GM12878 (cell line): ENCODE data around the gene PSMD1. TPM values are rescaled to one million over a fixed set of nuclear protein-coding genes. Genes with fewer than 3 reads are reported as not detected.

Experiments
- ATAC-seq: fragments of 200-7000 bp; cut with Tn5 transposase; 3 replicates; pipeline ENCODE4 v1.9.1; 2020; ENCODE audit warnings: mild to moderate bottlenecking, moderate library complexity
- BruUV-seq: library from RNA; stranded (reverse); fragments of 400-500 nt; replicated peaks from 2 replicates; lab custom pipeline; 2021; lab: Mats Ljungman, UMichigan
- CTCF ChIA-PET: fragments of 300-600 bp; sonication (Branson Sonifier 250); formaldehyde crosslinking; extraction: SDS; loops from one replicate; lab custom pipeline; 2021; ENCODE audit warnings: inconsistent platforms; lab: Yijun Ruan, JAX
- POLR2A ChIA-PET: fragments of 350-600 bp; formaldehyde crosslinking; extraction: SDS; loops from one replicate; lab custom pipeline; 2021; ENCODE audit warnings: inconsistent platforms; lab: Charles Lee
- RAD21 ChIA-PET: fragments of 300-600 bp; sonication (Branson Sonifier 250); formaldehyde crosslinking; loops from one replicate; lab custom pipeline; 2023; ENCODE audit warnings: antibody characterized with exemption; ENCODE audit not compliant: unreplicated experiment; lab: Charles Lee
- SMC1A ChIA-PET: fragments of 300-600 bp; sonication (Branson Sonifier 250); formaldehyde crosslinking; loops from one replicate; lab custom pipeline; 2023; ENCODE audit not compliant: unreplicated experiment, uncharacterized antibody; lab: Charles Lee
- DNase-seq: peaks from one replicate; pipeline ENCODE4 v3.0.0-alpha.2; 2011; ENCODE audit warnings: low read depth, low spot score
- FAIRE-seq: peaks from 3 replicates; lab custom pipeline; 2011; peaks lifted over from hg19 to GRCh38; lab: Jason Lieb, UNC
- H2AFZ ChIP-seq: 2 replicates; pipeline ENCODE4 v1.6.0; 2011; ENCODE audit warnings: low read depth, low read length, control low read depth; ENCODE audit not compliant: control insufficient read depth
- H3K27ac ChIP-seq: 2 replicates; pipeline ENCODE4 v1.5.1; 2011; ENCODE audit warnings: control low read depth; ENCODE audit not compliant: control insufficient read depth, insufficient read depth
- H3K27me3 ChIP-seq, 2 experiments: replicated peaks in 1 of 2; 2 replicates each; pipeline versions ENCODE4 v1.6.0 to v1.6.1; 2011; ENCODE audit warnings: low read length in 1 of 2; ENCODE audit not compliant: control insufficient read depth in 2 of 2, insufficient read depth in 2 of 2
- H3K36me3 ChIP-seq, 2 experiments: 2 replicates each; pipeline ENCODE4 v1.5.1; 2011; ENCODE audit warnings: low read length in 1 of 2; ENCODE audit not compliant: control insufficient read depth in 2 of 2, insufficient read depth in 2 of 2
- H3K4me1 ChIP-seq: 2 replicates; pipeline ENCODE4 v1.6.1; 2011; ENCODE audit warnings: mild to moderate bottlenecking, low read length, moderate library complexity, mixed read lengths; ENCODE audit not compliant: control insufficient read depth, insufficient read depth
- H3K4me2 ChIP-seq: 2 replicates; pipeline ENCODE4 v1.6.0; 2011; ENCODE audit warnings: control low read depth; ENCODE audit not compliant: control insufficient read depth, insufficient read depth
- H3K4me3 ChIP-seq: fragments of 200-600 bp; sonication (generic); 2 replicates; pipeline ENCODE4 v1.5.1; 2016
- H3K79me2 ChIP-seq: 2 replicates; pipeline ENCODE4 v1.6.0; 2011; ENCODE audit warnings: low read length; ENCODE audit not compliant: control insufficient read depth, insufficient read depth
- H3K9ac ChIP-seq: 2 replicates; pipeline ENCODE4 v1.8.0; 2011; ENCODE audit warnings: low read length, control low read depth, mixed read lengths; ENCODE audit not compliant: control insufficient read depth, insufficient read depth
- H3K9me3 ChIP-seq: replicated peaks from 3 replicates; pipeline ENCODE4 v1.5.1; 2011; ENCODE audit warnings: mild to moderate bottlenecking, low read length; ENCODE audit not compliant: control insufficient read depth, insufficient read depth
- H4K20me1 ChIP-seq: 2 replicates; pipeline ENCODE4 v1.6.0; 2011; ENCODE audit not compliant: control insufficient read depth, insufficient read depth
- CHD4 ChIP-seq: fragments of 200-600 bp; sonication (generic); IDR thresholded peaks from 2 replicates; pipeline ENCODE4 v1.6.1; 2016; ENCODE audit warnings: mild to moderate bottlenecking
- ETV6 ChIP-seq, 2 experiments: fragments of 450-650 bp in 1 of 2; IDR thresholded peaks in 1 of 2; conservative IDR thresholded peaks in 1 of 2; 2 replicates each; pipeline ENCODE4 v1.6.1; 2014; ENCODE audit warnings: antibody characterized with exemption in 1 of 2, borderline replicate concordance in 1 of 2, low read depth in 1 of 2, mild to moderate bottlenecking in 1 of 2, moderate library complexity in 1 of 2
- GABPA ChIP-seq: IDR thresholded peaks from 2 replicates; pipeline ENCODE4 v1.6.1; 2014; ENCODE audit warnings: antibody characterized with exemption, low read depth, mild to moderate bottlenecking, inconsistent platforms
- IKZF1 ChIP-seq: fragments of 450-650 bp; conservative IDR thresholded peaks from 2 replicates; pipeline ENCODE4 v1.6.1; 2017; ENCODE audit warnings: antibody characterized with exemption, mild to moderate bottlenecking
- POLR2AphosphoS2 ChIP-seq: IDR thresholded peaks from 2 replicates; pipeline ENCODE4 v1.6.1; 2011; ENCODE audit warnings: low read depth, mild to moderate bottlenecking, low read length, improper control_type of control experiment, moderate library complexity
- POU2F2 ChIP-seq: IDR thresholded peaks from 3 replicates; pipeline ENCODE4 v1.6.1; 2011; ENCODE audit warnings: low read depth, mild to moderate bottlenecking, low read length, borderline replicate concordance
- RAD51 ChIP-seq: fragments of 450-650 bp; IDR thresholded peaks from 2 replicates; pipeline ENCODE4 v1.6.1; 2016; ENCODE audit warnings: moderate library complexity, mild to moderate bottlenecking, inconsistent platforms
- TCF7 ChIP-seq: IDR thresholded peaks from 2 replicates; pipeline ENCODE4 v1.6.1; 2014; ENCODE audit warnings: antibody characterized with exemption, borderline replicate concordance
- YBX1 ChIP-seq: fragments of 450-650 bp; IDR thresholded peaks from 2 replicates; pipeline ENCODE4 v1.6.1; 2016; ENCODE audit warnings: antibody characterized with exemption
- WGBS: methylation state at CpG from one replicate; pipeline ENCODE4 v1.1.6; 2016; ENCODE audit warnings: low lambda C conversion rate; ENCODE audit not compliant: insufficient replicate concordance, insufficient coverage; ENCODE audit errors: missing lambda C conversion rate; 5-methylcytosine and 5-hydroxymethylcytosine counted together
- in situ Hi-C: fragments of 300-500 bp; cut with MboI; formaldehyde crosslinking; loops from 9 replicates; pipeline ENCODE4 v1.14.3; 2018; ENCODE audit warnings: mixed read lengths
- intact Hi-C: fragments of 100-400 bp; cut with micrococcal nuclease; formaldehyde crosslinking; loops from one replicate; pipeline ENCODE4 v1.14.2; 2022; ENCODE audit not compliant: unreplicated experiment
- polyA plus RNA-seq, 11 experiments: library from polyadenylated mRNA; depleted of rRNA in 4 of 11; unstranded in 6 of 11; stranded (reverse) in 5 of 11; fragments of >200 nt; fragmentation: Nextera tagmentation in 4 of 11; fragmentation: Illumina TruSeq in 1 of 11; extraction: Ambion mirVana in 4 of 11; extraction: Trizol in 1 of 11; gene quantifications; 1 replicate in 1 of 11; 2 replicates in 10 of 11; pipeline versions ENCODE4 v1.2.1 to v1.2.3, GENCODE V29; 2011 to 2016; ENCODE audit warnings: inconsistent platforms in 2 of 11, missing spikeins in 2 of 11, low read depth in 1 of 11
- total RNA-seq, 4 experiments: library from RNA; depleted of rRNA in 3 of 4; stranded (reverse); fragments of >200 nt in 3 of 4; fragmentation: Illumina TruSeq in 1 of 4; extraction: Trizol in 1 of 4; gene quantifications; 2 replicates each; pipeline versions ENCODE4 v1.2.1 to v1.2.3, GENCODE V29; 2013 to 2021
- TF ChIP-seq, protein P1 (sequence below): fragments of 450-650 bp; IDR thresholded peaks from 2 replicates; pipeline ENCODE4 v1.6.1; 2017; ENCODE audit warnings: mild to moderate bottlenecking, low read depth, inconsistent platforms; ENCODE audit not compliant: poor library complexity, severe bottlenecking

Gene PSMD1
- total and polyA plus RNA-seq, 10 of the 15 experiments (the other 5 are each of a cell fraction or from before 2014, with no cell fraction given): 87.4 to 220 (median 139) TPM

- ATAC-seq: no peak
Observed at GRCh38 chr2:231068525-231069222, 12.0 kb downstream of the PSMD1 start.

More at GRCh38 chr2:231068525-231069222, 12.0 kb downstream of the PSMD1 start:
- H3K36me3 ChIP-seq: peaks cover 3 to 32% of the 10 kb centered on the region in 2 experiments; a peak in 3 of 4 replicates
- TF ChIP-seq POU2F2 (no peak), GABPA (no peak), TCF7 (no peak), RAD51 (no peak), YBX1 (no peak), ETV6 (conservative IDR thresholded peaks at IDR 0.05 in 1 of 2, IDR thresholded peaks at IDR 0.05 in 1 of 2; ENCODE audit: borderline replicate concordance in 1 of 2, low read depth in 1 of 2) (no peak), CHD4 (no peak), IKZF1 (no peak), POLR2AphosphoS2 (no peak)
- TF ChIP-seq, protein P1, sequence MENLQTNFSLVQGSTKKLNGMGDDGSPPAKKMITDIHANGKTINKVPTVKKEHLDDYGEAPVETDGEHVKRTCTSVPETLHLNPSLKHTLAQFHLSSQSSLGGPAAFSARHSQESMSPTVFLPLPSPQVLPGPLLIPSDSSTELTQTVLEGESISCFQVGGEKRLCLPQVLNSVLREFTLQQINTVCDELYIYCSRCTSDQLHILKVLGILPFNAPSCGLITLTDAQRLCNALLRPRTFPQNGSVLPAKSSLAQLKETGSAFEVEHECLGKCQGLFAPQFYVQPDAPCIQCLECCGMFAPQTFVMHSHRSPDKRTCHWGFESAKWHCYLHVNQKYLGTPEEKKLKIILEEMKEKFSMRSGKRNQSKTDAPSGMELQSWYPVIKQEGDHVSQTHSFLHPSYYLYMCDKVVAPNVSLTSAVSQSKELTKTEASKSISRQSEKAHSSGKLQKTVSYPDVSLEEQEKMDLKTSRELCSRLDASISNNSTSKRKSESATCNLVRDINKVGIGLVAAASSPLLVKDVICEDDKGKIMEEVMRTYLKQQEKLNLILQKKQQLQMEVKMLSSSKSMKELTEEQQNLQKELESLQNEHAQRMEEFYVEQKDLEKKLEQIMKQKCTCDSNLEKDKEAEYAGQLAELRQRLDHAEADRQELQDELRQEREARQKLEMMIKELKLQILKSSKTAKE: no peak
- H2AFZ ChIP-seq: no peak overlapping the region
- H3K9me3 ChIP-seq: no peaks in the 10 kb centered on the region
- no peak for FAIRE-seq
- 90% methylated on average over 5 of the region's 5 CpGs for WGBS
- no peaks in the 10 kb centered on the region for H3K79me2 ChIP-seq
- RAD21 ChIA-PET: no interaction called here
- H3K4me1 ChIP-seq: no peaks in the 10 kb centered on the region
- no peaks in the 10 kb centered on the region for H3K27me3 ChIP-seq
- no peak overlapping the region for H3K9ac ChIP-seq
- H4K20me1 ChIP-seq: no peaks in the 10 kb centered on the region
- no peak overlapping the region for H3K27ac ChIP-seq
- POLR2A ChIA-PET: no interaction called here
- in situ Hi-C loops (no loop called here), intact Hi-C loops (no loop called here)
- DNase-seq: no peak
- no TSS peak for BruUV-seq
- CTCF ChIA-PET: interaction anchor here (1.3 to 1.9 kb wide), 3 partner anchors 10 to 35 kb away, joined by 7 to 12 read pairs (median 7); no protein-coding TSS in a partner anchor
- H3K4me3 ChIP-seq: no peak overlapping the region
- SMC1A ChIA-PET: interaction anchor here (1.0 to 1.4 kb wide), 2 partner anchors 16 to 237 kb away, joined by 3 to 6 read pairs; no protein-coding TSS in a partner anchor
- H3K4me2 ChIP-seq: no peak overlapping the region
